OCI-LY1 (cell line): ENCODE measurements around the gene SEPHS1.

Source experiments
- H2AFZ ChIP-seq: fragments of 200-600 bp; sonication (generic), shearing (Covaris generic); 2 replicates; pipeline ENCODE4 v1.6.0; 2014; ENCODE audit warnings: antibody characterized with exemption, mild to moderate bottlenecking, low read length
- H3F3A ChIP-seq: fragments of 200-600 bp; sonication (generic), shearing (Covaris generic); 2 replicates; pipeline ENCODE4 v1.6.0; 2014; ENCODE audit warnings: mild to moderate bottlenecking, antibody characterized with exemption, low read length, moderate library complexity; ENCODE audit not compliant: insufficient read depth
- H3K27ac ChIP-seq: fragments of 200-600 bp; sonication (generic); 2 replicates; pipeline ENCODE4 v1.5.1; 2014; ENCODE audit warnings: low read length, mixed run types, mild to moderate bottlenecking, low read depth; ENCODE audit not compliant: poor library complexity, severe bottlenecking
- H3K27me3 ChIP-seq: fragments of 200-600 bp; sonication (generic); 2 replicates; pipeline ENCODE4 v1.6.0; 2014; ENCODE audit warnings: antibody characterized with exemption, mild to moderate bottlenecking, low read length, moderate library complexity; ENCODE audit not compliant: insufficient read depth
- H3K36me3 ChIP-seq: fragments of 200-600 bp; sonication (generic); 2 replicates; pipeline ENCODE4 v1.6.1; 2014; ENCODE audit warnings: mild to moderate bottlenecking, antibody characterized with exemption, low read length, moderate library complexity, mixed read lengths; ENCODE audit not compliant: insufficient read depth
- H3K4me1 ChIP-seq: fragments of 200-600 bp; sonication (generic); 2 replicates; pipeline ENCODE4 v1.5.1; 2014; ENCODE audit warnings: mild to moderate bottlenecking, low read length, moderate library complexity; ENCODE audit not compliant: insufficient read depth, severe bottlenecking
- H3K4me2 ChIP-seq: fragments of 200-600 bp; sonication (generic), shearing (Covaris generic); 2 replicates; pipeline ENCODE4 v1.6.1; 2014; ENCODE audit warnings: low read length
- H3K4me3 ChIP-seq: fragments of 200-600 bp; sonication (generic); 2 replicates; pipeline ENCODE4 v1.5.1; 2014; ENCODE audit warnings: low read length, low read depth, mild to moderate bottlenecking, mixed read lengths; ENCODE audit not compliant: poor library complexity, severe bottlenecking
- H3K79me2 ChIP-seq: fragments of 200-600 bp; shearing (Covaris generic); 2 replicates; pipeline ENCODE4 v1.6.1; 2016; ENCODE audit warnings: mixed run types, low read length, mixed read lengths; ENCODE audit not compliant: insufficient read depth
- H3K9ac ChIP-seq: fragments of 200-600 bp; sonication (generic), shearing (Covaris generic); 2 replicates; pipeline ENCODE4 v1.6.1; 2014; ENCODE audit warnings: mild to moderate bottlenecking, low read length, mixed read lengths
- H3K9me2 ChIP-seq: fragments of 200-600 bp; sonication (generic), shearing (Covaris generic); 2 replicates; pipeline ENCODE4 v1.6.1; 2014; ENCODE audit warnings: low read depth, mild to moderate bottlenecking, low read length, mixed read lengths
- H3K9me3 ChIP-seq: fragments of 200-600 bp; shearing (Covaris generic); 2 replicates; pipeline ENCODE4 v1.6.1; 2014; ENCODE audit warnings: low read length, mixed read lengths
- H4K20me1 ChIP-seq: fragments of 200-600 bp; sonication (generic), shearing (Covaris generic); 2 replicates; pipeline ENCODE4 v1.6.0; 2016; ENCODE audit warnings: mild to moderate bottlenecking, low read length; ENCODE audit not compliant: insufficient read depth
- EZH2 ChIP-seq: fragments of 200-600 bp; sonication (generic), shearing (Covaris generic); IDR thresholded peaks from 2 replicates; pipeline ENCODE4 v1.8.0; 2017; ENCODE audit warnings: borderline replicate concordance, mixed run types, mild to moderate bottlenecking, antibody characterized with exemption, low read length, moderate library complexity, mixed read lengths
- TF ChIP-seq, protein P1 (sequence below): fragments of 200-600 bp; sonication (generic), shearing (Covaris generic); IDR thresholded peaks from 2 replicates; pipeline ENCODE4 v1.5.1; 2017; ENCODE audit warnings: mild to moderate bottlenecking, antibody characterized with exemption, low read length, moderate library complexity, mixed read lengths

SEPHS1 gene

DNA sequence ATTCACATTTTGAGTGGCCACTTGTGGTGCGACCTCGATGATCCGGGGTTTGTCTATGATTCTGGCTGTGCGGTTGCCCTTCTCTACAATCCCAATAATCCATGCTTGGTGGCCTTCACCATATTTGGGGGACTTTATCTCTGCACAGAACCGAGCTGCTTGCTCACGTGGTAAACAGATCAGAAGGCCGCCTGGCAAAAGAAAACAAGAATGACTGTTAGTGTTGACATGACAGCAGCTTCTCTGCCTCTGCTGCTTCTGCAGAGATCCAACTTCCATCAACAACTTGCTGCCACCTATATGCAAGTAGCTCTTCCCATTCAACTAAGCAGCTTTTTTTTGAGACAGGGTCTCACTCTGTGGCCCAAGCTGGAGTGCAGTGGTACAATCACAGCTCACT lies 28.9 kb downstream of the SEPHS1 start:
- TF ChIP-seq, protein P1, sequence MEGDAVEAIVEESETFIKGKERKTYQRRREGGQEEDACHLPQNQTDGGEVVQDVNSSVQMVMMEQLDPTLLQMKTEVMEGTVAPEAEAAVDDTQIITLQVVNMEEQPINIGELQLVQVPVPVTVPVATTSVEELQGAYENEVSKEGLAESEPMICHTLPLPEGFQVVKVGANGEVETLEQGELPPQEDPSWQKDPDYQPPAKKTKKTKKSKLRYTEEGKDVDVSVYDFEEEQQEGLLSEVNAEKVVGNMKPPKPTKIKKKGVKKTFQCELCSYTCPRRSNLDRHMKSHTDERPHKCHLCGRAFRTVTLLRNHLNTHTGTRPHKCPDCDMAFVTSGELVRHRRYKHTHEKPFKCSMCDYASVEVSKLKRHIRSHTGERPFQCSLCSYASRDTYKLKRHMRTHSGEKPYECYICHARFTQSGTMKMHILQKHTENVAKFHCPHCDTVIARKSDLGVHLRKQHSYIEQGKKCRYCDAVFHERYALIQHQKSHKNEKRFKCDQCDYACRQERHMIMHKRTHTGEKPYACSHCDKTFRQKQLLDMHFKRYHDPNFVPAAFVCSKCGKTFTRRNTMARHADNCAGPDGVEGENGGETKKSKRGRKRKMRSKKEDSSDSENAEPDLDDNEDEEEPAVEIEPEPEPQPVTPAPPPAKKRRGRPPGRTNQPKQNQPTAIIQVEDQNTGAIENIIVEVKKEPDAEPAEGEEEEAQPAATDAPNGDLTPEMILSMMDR = no peak
- no peak for TF ChIP-seq EZH2
- H3K27ac ChIP-seq = no peak overlapping the region
- peaks cover 22% of the 10 kb centered on the region for H3K36me3 ChIP-seq
- H3K79me2 ChIP-seq = no peaks in the 10 kb centered on the region
- no peak overlapping the region for H3K4me2 ChIP-seq
- no peaks in the 10 kb centered on the region for H3F3A ChIP-seq
- no peaks in the 10 kb centered on the region for H4K20me1 ChIP-seq
- no peaks in the 10 kb centered on the region for H3K4me1 ChIP-seq
- H3K9ac ChIP-seq = no peak overlapping the region
- no peaks in the 10 kb centered on the region for H3K9me3 ChIP-seq
- no peaks in the 10 kb centered on the region for H3K27me3 ChIP-seq
- H2AFZ ChIP-seq = no peak overlapping the region
- H3K4me3 ChIP-seq = no peak overlapping the region
- H3K9me2 ChIP-seq = no peaks in the 10 kb centered on the region

DNA sequence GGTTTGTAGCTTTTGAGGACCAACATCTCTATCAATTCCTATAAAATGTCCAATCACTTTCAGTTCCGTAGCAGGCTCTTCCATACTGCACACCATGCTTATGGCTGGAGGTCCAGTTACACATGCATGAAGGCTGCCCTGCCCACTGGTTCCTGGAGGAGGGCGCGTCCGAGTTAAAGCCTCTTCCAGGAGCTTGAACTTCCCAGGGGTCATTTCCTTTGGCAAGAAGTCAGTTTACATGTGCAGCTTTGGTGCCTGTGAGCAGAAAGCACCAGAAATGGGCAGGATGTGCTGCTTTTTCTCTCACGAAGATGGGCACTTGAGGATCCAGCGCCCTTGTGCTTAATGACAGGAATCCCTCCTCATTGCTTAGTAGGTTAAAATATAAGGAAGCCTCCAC lies 30.6 kb downstream of the SEPHS1 start:
- Histone ChIP-seq H3K79me2 (no peaks in the 10 kb centered on the region), H3K9me2 (no peaks in the 10 kb centered on the region), H3K4me3 (no peak overlapping the region), H4K20me1 (no peaks in the 10 kb centered on the region), H3K27ac (no peak overlapping the region), H3F3A (no peaks in the 10 kb centered on the region), H3K4me1 (no peaks in the 10 kb centered on the region), H3K36me3 (peaks cover 13% of the 10 kb centered on the region), H3K4me2 (no peak overlapping the region), H3K27me3 (no peaks in the 10 kb centered on the region), H2AFZ (no peak overlapping the region), H3K9ac (no peak overlapping the region), H3K9me3 (no peaks in the 10 kb centered on the region)
- TF ChIP-seq EZH2 = no peak
- TF ChIP-seq, protein P1 = no peak

DNA sequence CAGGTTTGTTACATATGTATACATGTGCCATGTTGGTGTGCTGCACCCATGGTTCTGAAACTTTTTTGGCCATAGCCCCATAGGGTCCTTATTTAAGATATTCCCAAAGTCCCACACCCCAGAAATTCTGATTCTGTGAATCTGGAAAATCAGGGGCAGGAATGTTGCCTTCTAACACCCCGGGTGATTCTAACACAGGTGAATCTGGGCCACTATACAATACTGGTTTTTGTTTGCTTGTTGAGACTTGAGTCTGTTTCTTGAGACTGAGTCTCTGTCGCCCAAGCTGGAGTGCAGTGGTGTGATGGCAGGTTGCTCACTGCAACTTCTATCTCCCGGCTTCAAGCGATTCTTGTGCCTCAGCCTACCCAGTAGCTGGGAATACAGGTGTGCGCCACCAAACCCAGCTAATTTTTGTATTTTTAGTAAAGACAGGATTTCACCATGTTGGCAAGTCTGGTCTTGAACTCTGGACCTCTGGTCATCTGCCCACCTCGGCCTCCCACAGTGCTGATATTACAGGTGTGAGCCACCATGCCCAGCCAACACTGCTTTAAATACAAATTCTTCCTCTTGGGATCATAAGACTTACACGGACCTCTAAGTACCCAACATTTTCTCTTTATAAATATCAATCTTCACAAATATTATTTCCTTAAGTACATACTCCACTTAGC lies 31.3 kb downstream of the SEPHS1 start:
- H3K9me2 ChIP-seq = no peaks in the 10 kb centered on the region
- H4K20me1 ChIP-seq = no peaks in the 10 kb centered on the region
- H3K9me3 ChIP-seq = no peaks in the 10 kb centered on the region
- no peaks in the 10 kb centered on the region for H3F3A ChIP-seq
- H3K9ac ChIP-seq = no peak overlapping the region
- H3K4me2 ChIP-seq = no peak overlapping the region
- H3K27me3 ChIP-seq = no peaks in the 10 kb centered on the region
- H3K79me2 ChIP-seq = no peaks in the 10 kb centered on the region
- TF ChIP-seq, protein P1 = no peak
- TF ChIP-seq EZH2 = no peak
- H3K4me1 ChIP-seq = no peaks in the 10 kb centered on the region
- H3K27ac ChIP-seq = no peak overlapping the region
- H3K36me3 ChIP-seq = peaks cover 9% of the 10 kb centered on the region; the same call in 1 of the 2 replicates
- no peak overlapping the region for H3K4me3 ChIP-seq
- no peak overlapping the region for H2AFZ ChIP-seq
